NCI-H128 (cell line): ENCODE data around the gene SNX20.

Experiments
- DNase-seq: peaks from one replicate; lab custom pipeline; 2025; ENCODE audit not compliant: unreplicated experiment; lab: John Stamatoyannopoulos, UW

SNX20 gene

DNA sequence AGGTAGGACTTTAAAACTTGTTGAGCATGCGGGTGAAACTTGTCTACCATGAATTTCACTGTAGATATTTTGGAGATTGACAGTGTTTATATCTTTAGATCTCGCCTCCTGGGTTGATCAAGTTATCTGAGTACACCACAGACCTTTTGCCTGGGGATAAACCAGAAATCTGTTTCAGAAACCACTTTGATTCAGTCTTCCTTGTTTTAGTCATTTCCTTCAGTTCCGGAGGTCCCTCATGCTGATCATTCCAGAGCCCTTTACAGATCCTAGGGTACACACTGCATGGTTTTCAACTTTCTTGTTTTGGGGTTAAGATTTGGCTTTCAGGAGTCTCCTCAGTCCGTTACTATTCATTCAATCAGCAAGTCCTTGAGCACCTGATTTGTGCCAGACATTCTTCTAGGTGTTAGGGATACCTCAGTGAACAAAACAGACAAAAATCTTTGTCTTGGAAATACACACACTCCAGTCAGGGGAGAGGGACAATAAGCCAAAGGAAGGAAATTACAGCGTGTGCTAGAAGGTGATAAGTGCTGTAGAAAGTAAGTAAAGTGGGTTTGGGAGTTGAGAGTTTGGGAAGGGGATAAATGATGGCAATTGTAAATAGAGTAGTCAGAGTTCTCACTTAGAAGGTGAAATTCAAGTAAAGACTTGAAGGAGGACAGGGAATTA, 24.5 kb upstream of the SNX20 start:
- DNase-seq = no peak

DNA sequence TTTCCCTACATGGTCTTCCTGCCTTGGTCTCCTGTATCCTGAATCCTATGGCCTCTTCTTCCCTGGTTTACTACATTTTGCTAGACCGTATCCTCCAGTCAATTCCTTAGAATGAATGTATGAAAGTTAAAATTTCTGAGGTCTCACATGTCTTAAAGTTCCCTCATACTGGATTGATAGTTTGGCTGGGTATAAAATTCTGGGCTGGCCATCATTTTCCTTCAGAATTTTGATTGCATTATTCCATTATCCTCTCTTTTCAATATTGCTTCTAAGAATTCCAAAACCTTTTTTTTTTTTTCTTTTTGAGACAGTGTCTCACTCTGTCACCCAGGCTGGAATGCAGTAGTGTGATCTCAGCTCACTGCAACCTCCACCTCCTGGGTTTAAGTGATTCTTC, 23.1 kb upstream of the SNX20 start:
- no peak for DNase-seq

DNA sequence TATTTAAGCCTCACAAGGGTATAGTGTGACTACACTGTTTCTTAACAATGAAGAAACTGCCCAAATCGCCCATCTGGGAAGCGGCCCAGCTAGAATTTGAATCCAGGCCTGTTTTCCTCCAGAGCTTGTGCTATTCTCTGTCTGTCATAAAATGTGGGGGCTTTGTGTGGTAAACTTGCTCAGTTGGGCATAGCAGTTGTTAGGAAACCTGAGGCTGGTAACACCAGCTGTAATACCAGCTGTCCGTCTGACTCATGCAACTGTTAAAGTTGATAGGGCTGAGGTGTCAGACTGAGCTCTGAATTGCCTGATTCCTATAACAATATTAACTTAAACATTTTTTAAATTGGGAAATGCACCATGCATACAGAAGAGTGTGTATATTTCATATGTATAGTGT, 21.6 kb upstream of the SNX20 start:
- DNase-seq = no peak

DNA sequence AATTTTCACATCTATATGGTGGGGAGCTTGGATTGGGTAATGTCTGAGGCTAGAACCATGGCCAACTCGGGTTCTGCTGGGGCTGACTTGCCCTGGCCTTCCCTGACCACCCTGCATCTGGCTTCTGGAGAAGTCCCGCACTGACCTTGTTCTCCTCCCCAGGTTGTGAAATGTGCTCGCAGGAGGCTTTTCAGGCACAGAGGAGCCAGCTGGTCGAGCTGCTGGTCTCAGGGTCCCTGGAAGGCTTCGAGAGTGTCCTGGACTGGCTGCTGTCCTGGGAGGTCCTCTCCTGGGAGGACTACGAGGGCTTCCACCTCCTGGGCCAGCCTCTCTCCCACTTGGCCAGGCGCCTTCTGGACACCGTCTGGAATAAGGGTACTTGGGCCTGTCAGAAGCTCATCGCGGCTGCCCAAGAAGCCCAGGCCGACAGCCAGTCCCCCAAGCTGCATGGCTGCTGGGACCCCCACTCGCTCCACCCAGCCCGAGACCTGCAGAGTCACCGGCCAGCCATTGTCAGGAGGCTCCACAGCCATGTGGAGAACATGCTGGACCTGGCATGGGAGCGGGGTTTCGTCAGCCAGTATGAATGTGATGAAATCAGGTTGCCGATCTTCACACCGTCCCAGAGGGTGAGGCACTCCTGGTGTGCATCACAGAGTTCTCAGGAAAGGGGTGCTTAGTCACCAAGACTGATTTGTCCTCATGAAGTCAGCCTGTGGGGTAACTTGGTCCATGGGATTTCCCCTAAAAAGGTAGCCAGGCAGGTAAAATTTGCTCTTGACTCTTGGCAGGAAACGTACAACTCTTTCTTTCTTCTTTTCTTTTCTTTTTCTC, 18.4 kb upstream of the SNX20 start:
- DNase-seq = no peak

DNA sequence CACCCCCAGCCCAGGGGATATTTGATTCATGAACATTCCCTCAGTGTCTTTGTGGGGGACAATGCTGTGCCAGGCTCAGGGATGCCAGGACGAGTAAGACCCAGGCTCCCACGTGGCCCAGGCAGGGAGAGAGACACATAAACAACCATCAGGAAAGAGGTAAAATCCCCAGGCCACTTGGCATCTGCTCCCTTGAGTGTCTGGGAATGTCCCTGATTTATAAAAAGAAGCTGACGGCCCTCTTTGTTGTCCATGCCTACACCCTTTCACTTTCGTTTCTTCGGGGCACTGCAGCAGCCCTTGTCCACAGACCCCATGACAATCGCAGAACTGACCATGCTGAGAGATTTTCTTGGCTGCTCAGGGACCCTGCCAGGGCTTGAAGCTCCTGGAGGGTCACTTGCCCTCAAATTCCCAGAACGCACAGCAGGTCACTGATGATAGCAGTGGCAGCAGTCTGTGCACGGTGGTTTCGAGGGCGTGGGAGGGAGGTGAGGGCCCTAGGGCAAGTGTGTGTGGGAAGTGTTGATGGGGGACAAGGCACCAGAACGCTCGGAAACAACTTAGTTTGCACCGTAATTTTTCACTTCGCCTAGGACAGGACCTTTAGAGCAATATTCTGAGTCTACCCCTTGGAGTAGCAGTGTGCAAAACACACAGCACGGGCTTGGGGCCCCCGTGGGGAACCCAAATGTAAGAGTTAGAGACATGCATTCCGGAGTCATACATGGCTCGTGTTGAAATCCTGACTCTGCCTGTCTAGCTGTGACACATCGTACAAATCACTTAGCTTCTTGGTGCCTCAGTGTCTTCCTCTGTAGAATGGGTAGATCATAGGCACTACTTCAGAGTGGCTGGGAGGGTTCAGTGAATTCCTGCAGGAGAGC, 17.0 kb upstream of the SNX20 start:
- no peak for DNase-seq

DNA sequence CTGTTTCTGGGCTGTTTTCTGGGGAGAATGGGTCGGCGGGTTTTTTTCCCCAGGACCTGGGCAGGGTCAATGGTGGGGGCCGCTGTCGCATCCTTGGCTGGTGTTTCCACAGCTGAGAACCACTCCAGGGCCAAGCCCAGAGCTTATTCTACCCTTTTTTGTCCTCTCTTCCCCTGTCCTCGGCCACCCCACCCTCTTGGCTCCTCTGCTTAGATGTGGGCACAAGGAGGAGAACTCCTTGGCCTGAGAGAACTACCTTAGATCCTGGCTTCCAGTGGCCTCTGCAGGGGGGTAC, 16.3 kb upstream of the SNX20 start:
- no peak for DNase-seq

DNA sequence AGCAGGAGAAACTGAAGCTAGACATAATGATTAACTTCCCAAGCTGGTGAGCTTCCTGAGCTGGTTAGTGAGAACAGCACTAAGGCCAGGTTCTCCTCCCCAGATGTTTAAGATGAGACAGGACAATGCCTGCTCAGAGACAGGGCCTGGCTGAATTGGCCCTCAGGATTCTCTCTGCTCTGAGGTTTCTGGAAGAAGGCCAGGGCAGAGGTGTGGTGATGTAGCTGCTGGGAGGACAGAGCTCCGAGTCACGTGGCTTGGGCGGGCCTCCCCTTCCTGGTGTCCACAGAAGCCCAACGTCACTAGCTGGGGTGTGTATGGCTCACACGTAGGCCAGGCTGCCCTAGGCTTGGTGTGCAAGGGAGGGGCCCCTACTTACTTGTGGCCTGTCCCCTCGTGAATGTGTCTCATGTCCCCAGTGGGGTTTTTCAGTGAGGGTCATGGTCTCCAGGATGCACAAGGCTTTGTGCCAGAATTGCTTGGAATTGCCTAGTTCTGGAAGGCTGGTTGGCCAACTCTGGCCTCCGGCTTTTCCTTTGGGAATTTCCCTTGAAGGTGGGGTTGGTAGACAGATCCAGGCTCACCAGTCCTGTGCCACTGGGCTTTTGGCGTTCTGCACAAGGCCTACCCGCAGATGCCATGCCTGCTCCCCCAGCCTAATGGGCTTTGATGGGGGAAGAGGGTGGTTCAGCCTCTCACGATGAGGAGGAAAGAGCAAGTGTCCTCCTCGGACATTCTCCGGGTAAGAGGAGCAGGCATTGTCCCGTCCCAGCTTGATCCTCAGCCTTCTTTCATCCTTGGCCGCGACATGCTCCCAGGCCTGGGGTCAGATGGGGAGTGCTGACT, 15.7 kb upstream of the SNX20 start:
- no peak for DNase-seq

DNA sequence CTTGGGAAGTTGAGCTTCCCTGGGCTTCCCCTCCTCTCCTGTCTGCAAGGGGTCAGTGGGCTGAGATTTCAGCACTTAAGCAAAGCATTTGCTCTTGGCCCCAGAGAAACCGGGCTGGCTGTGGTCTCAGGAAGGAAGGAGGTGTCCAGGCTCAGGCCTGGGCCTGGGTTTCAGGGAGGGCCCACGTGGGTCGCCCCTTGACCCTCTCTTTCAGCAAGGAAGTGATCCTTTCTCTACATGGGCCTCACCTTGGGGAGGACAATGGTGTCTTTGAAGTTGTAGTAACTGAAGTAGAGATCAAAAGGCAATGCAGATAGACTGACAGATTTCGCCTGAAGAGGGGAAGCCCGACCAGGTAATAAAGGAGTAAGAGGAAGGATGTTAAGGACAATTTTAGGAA, 15.0 kb upstream of the SNX20 start:
- no peak for DNase-seq

DNA sequence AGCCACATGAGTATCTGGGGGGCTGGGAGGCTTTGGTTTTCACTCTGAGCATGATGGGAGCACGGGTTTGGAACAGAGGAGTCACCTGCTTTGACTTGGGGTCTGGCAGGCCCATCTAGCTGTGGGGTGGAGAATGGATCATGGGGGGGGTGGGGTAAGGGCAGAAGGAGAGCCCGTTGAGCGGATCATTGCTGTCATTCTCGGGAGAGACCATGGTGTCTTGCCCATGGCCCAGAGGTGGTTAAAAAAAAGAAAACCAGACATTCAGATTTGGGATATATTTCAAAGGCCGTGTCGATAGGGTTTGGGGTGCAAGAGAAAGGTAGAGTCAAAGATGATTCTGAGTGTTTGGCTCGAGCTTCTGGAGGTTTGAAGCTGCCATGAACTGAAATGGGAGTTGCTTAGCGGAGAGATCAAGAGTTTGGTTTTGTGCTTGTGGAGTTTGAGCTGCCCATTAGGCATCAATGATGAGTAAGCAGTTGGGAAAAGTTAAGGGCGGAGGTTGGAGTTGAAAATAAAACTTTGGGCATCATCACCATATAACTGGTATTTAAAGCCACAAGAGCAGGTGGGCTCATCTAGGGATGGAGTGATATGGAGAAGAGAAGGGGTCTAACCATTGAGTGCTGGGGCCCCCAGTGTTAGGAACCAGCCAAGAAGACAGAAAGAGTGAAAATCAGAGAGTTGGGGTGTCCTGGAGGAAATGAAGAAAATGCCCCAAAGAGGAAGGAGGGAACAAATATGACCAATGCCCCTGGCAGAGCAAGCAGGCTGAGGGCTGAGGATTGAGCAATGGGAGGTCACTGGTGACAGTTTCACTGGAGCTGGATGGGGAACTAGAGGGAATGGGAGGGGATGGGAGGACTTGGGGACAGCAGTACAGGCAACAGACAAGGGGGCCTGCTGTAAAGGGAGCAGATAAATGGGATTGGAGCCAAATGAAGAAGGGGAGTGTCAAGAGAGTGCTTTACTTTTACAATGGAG, 14.2 kb upstream of the SNX20 start:
- no peak for DNase-seq

DNA sequence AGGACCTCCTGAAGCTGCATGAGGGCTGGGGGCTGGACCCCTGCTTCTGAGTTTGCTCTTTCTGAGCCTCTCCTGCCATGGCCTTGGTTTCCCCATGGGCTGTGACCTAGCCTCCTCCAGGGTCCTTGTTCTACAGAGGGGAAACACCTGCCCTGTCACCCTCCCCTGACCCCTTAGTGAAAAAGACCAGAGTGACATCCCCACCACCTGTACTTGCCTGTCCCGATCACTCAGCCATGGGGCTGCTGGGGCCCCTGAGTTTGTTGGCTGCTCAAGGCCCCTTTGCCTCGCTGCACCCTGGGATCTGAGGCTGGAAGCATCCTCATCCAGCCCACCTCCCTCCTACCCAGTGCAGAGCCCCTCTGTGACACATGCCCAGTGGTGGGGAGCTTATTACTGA, 13.1 kb upstream of the SNX20 start:
- no peak for DNase-seq

DNA sequence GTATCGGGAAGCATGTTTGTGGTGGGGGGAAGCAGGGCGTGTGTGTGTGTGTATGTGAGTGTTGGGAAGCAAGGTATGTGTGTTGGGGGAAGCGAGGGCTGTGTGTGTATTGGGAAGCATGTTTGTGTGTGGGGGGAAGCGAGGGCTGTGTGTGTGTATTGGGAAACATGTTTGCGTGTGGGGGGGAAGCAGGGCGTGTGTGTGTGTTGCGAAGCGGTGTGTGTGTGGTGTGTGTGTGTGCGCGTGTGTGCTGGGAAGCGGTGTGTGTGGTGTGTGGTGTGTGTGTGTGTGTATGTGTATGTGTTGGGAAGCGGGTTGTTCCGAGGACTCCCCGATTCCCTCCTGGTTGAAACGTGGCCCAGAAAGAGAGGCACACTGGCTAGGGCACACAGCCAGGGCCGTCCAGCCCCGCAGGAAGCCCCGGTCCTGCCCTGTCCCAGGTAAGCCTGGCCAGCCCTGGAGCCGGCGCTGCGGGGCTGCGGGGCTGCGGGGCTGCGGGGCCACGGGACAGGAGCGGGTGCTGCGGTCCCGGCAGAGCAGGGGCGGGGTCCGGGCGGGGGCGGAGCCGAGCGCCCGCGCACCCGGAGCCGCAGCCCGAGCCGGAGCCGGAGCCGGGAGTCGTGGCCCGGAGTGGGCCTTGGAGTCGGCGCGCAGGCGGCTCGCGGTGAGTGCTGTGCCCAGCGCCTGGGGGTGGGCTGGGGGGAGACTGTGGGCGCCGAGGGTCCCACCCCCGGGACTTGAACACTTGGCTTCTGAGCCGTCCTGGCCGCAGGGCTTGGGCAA, 12.1 kb upstream of the SNX20 start, which contains the start of gene NOD2:
TSS of gene NOD2 (plus strand) at position 608 of the 783 bp plus-strand sequence. CDS start 5,890 bp downstream, outside the sequence.
- no peak for DNase-seq

DNA sequence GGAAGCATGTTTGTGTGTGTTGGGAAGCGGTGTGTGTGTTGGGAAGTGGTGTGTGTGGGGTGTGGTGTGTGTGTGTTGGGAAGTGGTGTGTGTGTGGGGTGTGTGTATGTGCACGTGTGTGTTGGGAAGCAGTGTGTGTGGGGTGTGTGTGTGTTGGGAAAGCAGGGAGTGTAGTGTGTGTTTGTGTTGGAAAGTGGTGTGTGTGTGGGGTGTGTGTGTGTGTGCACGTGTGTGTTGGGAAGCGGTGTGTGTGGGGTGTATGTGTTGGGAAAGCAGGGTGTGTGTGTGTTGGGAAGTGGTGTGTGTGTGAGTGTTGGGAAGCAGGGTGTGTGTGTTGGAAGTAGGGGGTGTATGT, 11.5 kb upstream of the SNX20 start:
- no peak for DNase-seq

DNA sequence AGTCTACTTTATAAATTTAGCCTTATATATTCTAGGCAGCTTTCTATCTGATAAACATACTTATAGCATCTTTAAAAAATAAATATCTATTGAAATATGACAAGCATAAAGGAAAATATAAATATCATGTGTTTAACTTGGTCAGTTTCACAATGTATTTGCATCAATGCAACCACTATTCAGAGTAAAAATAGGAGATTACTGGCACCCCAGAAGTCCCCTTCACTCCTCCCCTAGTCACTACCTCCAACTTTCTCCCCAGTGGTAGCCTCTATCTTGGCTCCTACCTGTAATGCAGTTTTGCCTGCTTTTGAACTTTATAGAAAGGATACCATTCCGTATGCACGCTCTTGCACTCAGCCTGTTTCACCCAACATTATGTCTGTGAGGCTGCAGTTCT, 9.1 kb upstream of the SNX20 start:
- no peak for DNase-seq

DNA sequence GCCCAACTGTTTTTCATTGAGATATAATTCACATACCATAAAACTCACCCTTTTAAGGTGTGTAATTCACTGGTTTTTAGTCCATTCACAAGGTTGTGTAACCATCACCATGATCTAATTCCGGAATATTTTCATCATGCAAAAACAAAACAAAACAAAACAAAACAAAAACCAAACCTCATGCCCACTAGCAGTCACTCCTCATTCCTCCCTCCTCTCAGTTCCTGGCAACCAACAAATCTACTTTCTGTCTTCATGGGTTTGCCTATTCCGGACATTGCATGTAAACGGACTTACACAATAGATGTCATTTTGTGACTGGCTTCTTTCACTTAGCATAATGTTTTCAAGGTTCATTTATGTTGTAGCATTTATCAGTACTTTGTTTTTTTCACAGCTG, 7.8 kb upstream of the SNX20 start:
- no peak for DNase-seq

DNA sequence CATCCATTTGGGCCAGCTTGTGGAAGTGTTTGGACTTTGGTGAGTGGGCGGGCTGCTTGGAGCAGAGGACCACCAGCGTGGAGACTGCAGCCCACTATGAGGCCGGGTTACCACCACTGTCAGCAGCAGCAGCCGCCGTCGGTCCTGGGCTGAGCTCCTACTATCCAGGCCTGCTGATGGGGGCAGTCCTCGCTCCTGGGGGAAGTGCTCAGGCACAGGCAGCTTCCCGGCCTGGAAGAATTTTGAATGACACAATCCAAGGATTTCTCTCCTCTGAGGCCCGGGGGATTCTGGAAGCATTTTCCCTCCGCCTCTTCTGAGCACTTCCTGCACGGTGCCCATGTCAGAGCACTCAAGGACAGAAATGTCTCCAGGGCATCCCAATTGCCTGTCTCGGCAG, 7.0 kb upstream of the SNX20 start:
- DNase-seq = no peak

DNA sequence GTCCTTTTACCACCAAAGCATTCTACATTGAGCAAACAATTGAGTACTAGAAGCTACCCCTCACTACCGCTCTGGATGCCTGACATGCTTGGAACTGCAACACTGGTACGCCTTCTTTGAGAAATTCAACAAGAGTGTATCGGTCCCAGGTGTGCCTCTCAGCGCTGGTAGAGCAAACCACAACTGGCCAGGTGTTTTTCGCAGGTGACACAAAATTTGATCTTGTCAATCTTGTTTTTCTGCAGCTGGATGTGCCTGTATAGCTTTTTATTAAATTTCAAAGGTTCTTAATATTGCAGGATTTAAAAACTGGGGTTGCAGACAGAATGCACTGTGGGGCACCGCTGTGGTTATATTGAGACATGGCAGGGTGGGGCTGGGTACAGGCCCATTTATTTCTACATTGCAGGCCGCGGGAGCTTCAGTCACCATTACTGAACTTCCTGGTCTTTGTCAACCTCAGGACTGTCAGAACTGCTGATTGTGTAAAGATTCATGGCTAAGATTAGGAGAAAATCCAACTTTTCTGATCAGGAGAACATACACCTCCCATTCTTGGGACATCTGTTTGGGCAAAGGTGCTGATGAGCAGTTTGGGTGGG, 4.5 kb upstream of the SNX20 start:
- DNase-seq = no peak

DNA sequence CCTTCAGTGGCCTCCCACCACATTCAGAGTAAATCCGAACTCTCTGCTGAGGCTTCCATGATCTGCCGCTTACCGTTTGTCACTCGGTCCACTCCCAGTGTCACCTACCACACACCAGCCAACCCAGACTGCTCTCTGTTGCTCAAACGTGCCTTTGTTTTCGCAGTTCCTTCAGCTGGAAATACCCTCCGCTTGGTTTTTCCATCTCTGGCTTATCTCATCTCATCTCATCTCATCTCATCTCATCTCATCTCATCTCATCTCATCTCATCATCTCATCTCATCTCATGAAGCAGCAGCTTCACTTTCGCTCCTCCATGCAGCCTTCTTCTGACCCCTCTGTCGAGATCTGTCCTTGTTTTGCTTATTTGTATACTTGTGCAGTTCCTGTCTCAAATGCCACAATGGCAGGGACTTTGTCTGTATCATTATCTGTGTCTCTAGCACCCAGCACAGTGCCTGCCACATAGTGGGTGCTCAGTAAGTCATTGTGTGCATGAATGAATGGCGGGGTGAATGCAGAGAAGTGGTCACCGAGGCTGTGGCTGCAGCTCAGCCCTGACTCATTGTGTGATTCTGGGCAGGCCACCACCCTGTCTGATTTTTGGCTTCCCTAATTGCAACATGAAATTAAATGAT, 3.8 kb upstream of the SNX20 start:
- no peak for DNase-seq

DNA sequence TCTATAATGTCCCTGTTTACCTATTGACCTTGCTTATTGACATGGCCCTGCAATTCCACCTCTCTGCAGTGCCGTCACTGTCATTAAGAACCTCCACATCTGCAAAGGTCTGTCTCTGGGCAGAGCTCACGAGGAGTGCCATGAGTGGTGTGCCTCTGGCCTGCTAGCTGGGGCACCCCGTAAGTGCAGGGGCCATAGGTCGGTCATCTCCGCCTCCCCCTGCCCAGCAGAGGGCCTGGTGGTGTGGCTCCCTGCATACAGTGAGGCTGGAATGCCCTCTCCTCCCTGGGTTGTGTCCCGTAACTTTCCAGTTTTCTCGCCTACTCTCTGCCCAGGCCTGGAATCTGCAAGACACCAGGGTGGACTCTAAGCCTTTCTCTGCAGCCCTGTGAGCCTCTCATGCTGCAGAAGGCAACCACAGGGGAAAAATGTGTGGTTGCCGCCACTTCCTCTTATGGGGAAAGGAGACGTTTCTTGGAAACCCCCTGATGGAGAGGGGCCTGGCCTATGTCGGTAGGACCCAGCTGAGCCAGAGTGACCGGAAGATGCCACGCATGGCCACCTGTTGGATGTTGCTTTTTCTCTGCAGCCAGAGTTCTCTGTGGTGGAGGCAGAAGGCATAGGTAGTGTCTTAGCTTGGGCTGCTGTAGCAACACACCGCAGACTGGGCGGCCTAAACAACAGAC, 2.7 kb upstream of the SNX20 start:
- DNase-seq = no peak
